HEK293 (cell line): ENCODE results near the gene CFAP58.

Experiments
- CTCF ChIA-PET: fragments of 350-600 bp; formaldehyde crosslinking; extraction: SDS; loops from one replicate; lab custom pipeline; 2021; ENCODE audit warnings: antibody characterized with exemption; lab: Yijun Ruan, JAX
- POLR2A ChIA-PET: fragments of 300-600 bp; formaldehyde crosslinking; extraction: SDS; loops from one replicate; lab custom pipeline; 2020; ENCODE audit warnings: antibody characterized with exemption, inconsistent platforms; lab: Yijun Ruan, JAX
- H3K27ac ChIP-seq: fragments of 200-500 bp; sonication (Bioruptor generic); 2 replicates; pipeline ENCODE4 v1.5.1; 2014; ENCODE audit warnings: low read depth, low read length, control low read depth, inconsistent platforms; ENCODE audit errors: extremely low read depth
- H3K36me3 ChIP-seq, 2 experiments: fragments of 200-500 bp in 1 of 2; sonication (Bioruptor generic) in 1 of 2; 1 replicate in 1 of 2; 2 replicates in 1 of 2; pipeline ENCODE4 v1.5.1; 2014 to 2017; ENCODE audit warnings: inconsistent platforms in 2 of 2, low read length in 2 of 2; ENCODE audit not compliant: control insufficient read depth in 2 of 2, insufficient read depth in 1 of 2
- H3K4me1 ChIP-seq: fragments of 200-500 bp; sonication (Bioruptor generic); 2 replicates; pipeline ENCODE4 v1.5.1; 2014; ENCODE audit warnings: mild to moderate bottlenecking, low read length, inconsistent platforms; ENCODE audit not compliant: control insufficient read depth, insufficient read depth
- H3K4me3 ChIP-seq: 2 replicates; pipeline ENCODE4 v1.5.1; 2011; ENCODE audit warnings: low read depth, mild to moderate bottlenecking, control low read depth, low read length, moderate library complexity
- H3K9me3 ChIP-seq: fragments of 200-500 bp; sonication (Bioruptor generic); 2 replicates; pipeline ENCODE4 v1.5.1; 2014; ENCODE audit warnings: low read depth, low read length, inconsistent platforms; ENCODE audit not compliant: control insufficient read depth, insufficient read depth
- CTCF ChIP-seq: fragments of 450-650 bp; formaldehyde crosslinking; IDR thresholded peaks from 2 replicates; pipeline ENCODE4 v1.5.1; 2016; ENCODE audit warnings: missing biosample characterization, missing genetic modification characterization
- ELK4 ChIP-seq: IDR thresholded peaks from 2 replicates; pipeline ENCODE4 v1.6.1; 2011; ENCODE audit warnings: mild to moderate bottlenecking, low read depth, low read length, borderline replicate concordance
- KLF1 ChIP-seq: fragments of 450-650 bp; formaldehyde crosslinking; IDR thresholded peaks from 2 replicates; pipeline ENCODE4 v1.5.1; 2016; ENCODE audit warnings: missing biosample characterization, missing genetic modification characterization
- KLF17 ChIP-seq: fragments of 450-650 bp; formaldehyde crosslinking; IDR thresholded peaks from 2 replicates; pipeline ENCODE4 v1.5.1; 2016; ENCODE audit warnings: missing biosample characterization, missing genetic modification characterization
- MZF1 ChIP-seq: fragments of 450-650 bp; formaldehyde crosslinking; IDR thresholded peaks from 2 replicates; pipeline ENCODE4 v1.5.1; 2017; ENCODE audit warnings: missing biosample characterization, missing genetic modification characterization, borderline replicate concordance
- TRIM28 ChIP-seq: IDR thresholded peaks from 2 replicates; pipeline ENCODE4 v1.6.1; 2011; ENCODE audit warnings: low read length, control low read depth, borderline replicate concordance
- ZBTB17 ChIP-seq: fragments of 450-650 bp; formaldehyde crosslinking; IDR thresholded peaks from 2 replicates; pipeline ENCODE4 v1.5.1; 2016; ENCODE audit warnings: missing biosample characterization, missing genetic modification characterization
- ZIC2 ChIP-seq: fragments of 450-650 bp; formaldehyde crosslinking; IDR thresholded peaks from 2 replicates; pipeline ENCODE4 v1.5.1; 2016; ENCODE audit warnings: missing biosample characterization, missing genetic modification characterization
- ZNF114 ChIP-seq: fragments of 450-650 bp; formaldehyde crosslinking; IDR thresholded peaks from 2 replicates; pipeline ENCODE4 v1.5.0; 2017; ENCODE audit warnings: missing biosample characterization, missing genetic modification characterization
- ZNF121 ChIP-seq: fragments of 450-650 bp; formaldehyde crosslinking; IDR thresholded peaks from 2 replicates; pipeline ENCODE4 v1.5.1; 2016; ENCODE audit warnings: missing biosample characterization, missing genetic modification characterization
- ZNF184 ChIP-seq: fragments of 450-650 bp; IDR thresholded peaks from 2 replicates; pipeline ENCODE4 v1.5.1; 2018; ENCODE audit warnings: missing biosample characterization, mild to moderate bottlenecking, missing genetic modification characterization
- ZNF19 ChIP-seq: fragments of 450-650 bp; formaldehyde crosslinking; IDR thresholded peaks from 2 replicates; pipeline ENCODE4; 2016; ENCODE audit warnings: missing biosample characterization, missing genetic modification characterization, low read depth
- ZNF48 ChIP-seq: fragments of 450-650 bp; formaldehyde crosslinking; IDR thresholded peaks from 2 replicates; pipeline ENCODE4 v1.5.1; 2016; ENCODE audit warnings: missing biosample characterization, missing genetic modification characterization
- ZNF544 ChIP-seq: fragments of 450-650 bp; formaldehyde crosslinking; IDR thresholded peaks from 2 replicates; pipeline ENCODE4 v1.5.0; 2017; ENCODE audit warnings: missing biosample characterization, missing genetic modification characterization
- ZNF639 ChIP-seq: fragments of 450-650 bp; formaldehyde crosslinking; IDR thresholded peaks from 2 replicates; pipeline ENCODE4 v1.5.1; 2016; ENCODE audit warnings: missing biosample characterization, missing genetic modification characterization
- ZNF670 ChIP-seq: fragments of 450-650 bp; formaldehyde crosslinking; IDR thresholded peaks from 2 replicates; pipeline ENCODE4 v1.5.1; 2016; ENCODE audit warnings: missing biosample characterization, missing genetic modification characterization, low read depth
- ZSCAN23 ChIP-seq: fragments of 450-650 bp; formaldehyde crosslinking; IDR thresholded peaks from 2 replicates; pipeline ENCODE4 v1.5.1; 2016; ENCODE audit warnings: missing biosample characterization, missing genetic modification characterization
- ZSCAN5A ChIP-seq: fragments of 450-650 bp; formaldehyde crosslinking; IDR thresholded peaks from 2 replicates; pipeline ENCODE4 v1.5.1; 2016; ENCODE audit warnings: missing biosample characterization, missing genetic modification characterization

The CFAP58 gene

GRCh38 chr10:104417637-104418292 is 64.1 kb downstream of the CFAP58 start:
- Histone ChIP-seq H3K27ac (no peak overlapping the region), H3K36me3 (no peaks in the 10 kb centered on the region), H3K9me3 (no peaks in the 10 kb centered on the region), H3K4me3 (no peak overlapping the region), H3K4me1 (no peaks in the 10 kb centered on the region)
- ChIA-PET CTCF (interaction anchor here (2.1 kb wide), 1 partner anchor 11 kb away, joined by 6 read pairs; no protein-coding TSS in a partner anchor), POLR2A (no interaction called here)
- TF ChIP-seq ZIC2 (no peak), ELK4 (no peak)

GRCh38 chr10:104424719-104425118 is 71.1 kb downstream of the CFAP58 start:
- Histone ChIP-seq H3K9me3 (no peaks in the 10 kb centered on the region), H3K36me3 (no peaks in the 10 kb centered on the region), H3K27ac (no peak overlapping the region), H3K4me3 (no peak overlapping the region), H3K4me1 (no peaks in the 10 kb centered on the region)
- ChIA-PET CTCF (interaction anchor here (1.6 kb wide), 1 partner anchor 18 kb away, joined by 7 read pairs; no protein-coding TSS in a partner anchor), POLR2A (no interaction called here)
- no peak for TF ChIP-seq ZNF639
- no peak for TF ChIP-seq ZNF121
- TF ChIP-seq ZSCAN23 (tag by site-specific recombination): no peak
- TF ChIP-seq ZBTB17: no peak
- no peak for TF ChIP-seq KLF1 (tag by site-specific recombination)
- no peak for TF ChIP-seq ZNF544 (tag by site-specific recombination)
- TF ChIP-seq CTCF (tag by site-specific recombination): no peak
- no peak for TF ChIP-seq ZNF114 (tag by site-specific recombination)
- TF ChIP-seq ZNF184 (tag by site-specific recombination): no peak
- TF ChIP-seq TRIM28: no peak
- TF ChIP-seq ZNF19 (tag by site-specific recombination): no peak
- no peak for TF ChIP-seq ZNF48 (tag by site-specific recombination)
- TF ChIP-seq ZNF670 (tag by site-specific recombination): no peak
- TF ChIP-seq ZSCAN5A (tag by site-specific recombination): no peak
- no peak for TF ChIP-seq MZF1 (tag by site-specific recombination)
- TF ChIP-seq KLF17: no peak
